Skeletal muscle tissue (tissue), 4 donors: ENCODE data around the gene MYH16. TPM values are rescaled to one million over a fixed set of nuclear protein-coding genes. Genes with fewer than 3 reads are reported as not detected.
A peak's percentile ranks its signal among the peaks of the same experiment; 100 is the strongest.
"Not testable (repeated sequence)": the region's sequence is repeated elsewhere in the genome, so short reads cannot be mapped to it uniquely, and the experiment has no call there.

ENCODE experiments used
- H3K27ac ChIP-seq: one replicate; pipeline ENCODE4 v1.7.0; 2013; ENCODE audit warnings: mild to moderate bottlenecking, low read depth, low read length, inconsistent platforms
- H3K27me3 ChIP-seq, 3 donors: one replicate each; pipeline ENCODE4 v1.7.0; 2013; ENCODE audit warnings: low read length in 3 of 3; ENCODE audit not compliant: control insufficient read depth in 3 of 3, insufficient read depth in 3 of 3
- H3K36me3 ChIP-seq, 3 donors: one replicate each; pipeline ENCODE4 v1.7.0; 2013; ENCODE audit warnings: low read length in 3 of 3; ENCODE audit not compliant: control insufficient read depth in 3 of 3, insufficient read depth in 3 of 3
- H3K4me1 ChIP-seq, 3 donors: one replicate each; pipeline ENCODE4 v1.7.0; 2013; ENCODE audit warnings: low read length in 3 of 3, mild to moderate bottlenecking in 3 of 3; ENCODE audit not compliant: control insufficient read depth in 3 of 3, insufficient read depth in 3 of 3
- H3K4me3 ChIP-seq, 3 donors: one replicate each; pipeline ENCODE4 v1.7.0; 2013; ENCODE audit warnings: low read length in 3 of 3
- H3K9ac ChIP-seq, 3 donors: one replicate each; pipeline ENCODE4 v1.7.0; 2013; ENCODE audit warnings: low read length in 3 of 3, mild to moderate bottlenecking in 3 of 3, moderate library complexity in 2 of 3, low read depth in 1 of 3
- H3K9me3 ChIP-seq, 3 donors: one replicate each; pipeline ENCODE4 v1.7.0; 2013; ENCODE audit warnings: low read length in 3 of 3; ENCODE audit not compliant: control insufficient read depth in 3 of 3
- total RNA-seq: library from RNA; depleted of rRNA; stranded (reverse); fragments of >200 nt; gene quantifications from one replicate; pipeline ENCODE4 v1.2.3, GENCODE V29; 2014
- donor health status: Osteomylitis.

Gene MYH16
- total RNA-seq, 1 donor from 2014 or later = not detected

GRCh38 chr7:99330314-99330961 is 57.8 kb downstream of the MYH16 start:
- H3K4me1 ChIP-seq = peaks cover 22 to 35% (median 28%) of the 10 kb centered on the region in 3 donors

GRCh38 chr7:99331002-99331401 is 58.4 kb downstream of the MYH16 start:
- no peaks in the 10 kb centered on the region for H3K27me3 ChIP-seq
- H3K27ac ChIP-seq = no peak overlapping the region
- no peak overlapping the region for H3K4me3 ChIP-seq
- no peaks in the 10 kb centered on the region for H3K9me3 ChIP-seq
- peaks cover 22 to 29% (median 28%) of the 10 kb centered on the region in 3 donors for H3K4me1 ChIP-seq
- peaks cover 10 to 16% (median 13%) of the 10 kb centered on the region in 3 donors for H3K36me3 ChIP-seq
- no peak overlapping the region for H3K9ac ChIP-seq

More at GRCh38 chr7:99330314-99330961, 57.8 kb downstream of the MYH16 start:
- not testable (repeated sequence) for H3K4me3 ChIP-seq, H3K9me3 ChIP-seq, H3K27me3 ChIP-seq, H3K9ac ChIP-seq
- Histone ChIP-seq H3K27ac (peak overlapping the region; percentile 2), H3K36me3 (peaks cover 10 to 16% (median 13%) of the 10 kb centered on the region in 3 donors)

- H3K4me3 ChIP-seq = no peak overlapping the region
- H3K9me3 ChIP-seq = no peaks in the 10 kb centered on the region
- no peak overlapping the region for H3K9ac ChIP-seq
- no peaks in the 10 kb centered on the region for H3K4me1 ChIP-seq
- no peak overlapping the region for H3K27ac ChIP-seq
- peaks cover 30 to 48% (median 44%) of the 10 kb centered on the region in 3 donors for H3K36me3 ChIP-seq
- H3K27me3 ChIP-seq = no peaks in the 10 kb centered on the region
These were observed 67.0 kb downstream of the MYH16 start for GRCh38 chr7:99339595-99339994.

GRCh38 chr7:99340659-99341058 is 68.0 kb downstream of the MYH16 start:
- no peaks in the 10 kb centered on the region for H3K9me3 ChIP-seq
- no peak overlapping the region for H3K27ac ChIP-seq
- peaks cover 32 to 51% (median 44%) of the 10 kb centered on the region in 3 donors for H3K36me3 ChIP-seq
- no peak overlapping the region for H3K4me3 ChIP-seq
- H3K9ac ChIP-seq = no peak overlapping the region
- no peaks in the 10 kb centered on the region for H3K4me1 ChIP-seq
- no peaks in the 10 kb centered on the region for H3K27me3 ChIP-seq

GRCh38 chr7:99344061-99344647 is 71.5 kb downstream of the MYH16 start:
- Histone ChIP-seq H3K9ac (no peak overlapping the region), H3K4me3 (no peak overlapping the region), H3K36me3 (peaks cover 25 to 58% (median 49%) of the 10 kb centered on the region in 3 donors)

GRCh38 chr7:99350641-99351040 is 78.0 kb downstream of the MYH16 start:
- H3K9me3 ChIP-seq, H3K27ac ChIP-seq, H3K27me3 ChIP-seq, H3K4me3 ChIP-seq, H3K4me1 ChIP-seq, H3K9ac ChIP-seq: not testable (repeated sequence)
- H3K36me3 ChIP-seq = peaks cover 22 to 49% (median 42%) of the 10 kb centered on the region in 3 donors

More at GRCh38 chr7:99344061-99344647, 71.5 kb downstream of the MYH16 start:
- H3K4me1 ChIP-seq = no peaks in the 10 kb centered on the region
- no peaks in the 10 kb centered on the region for H3K27me3 ChIP-seq
- no peak overlapping the region for H3K27ac ChIP-seq
- H3K9me3 ChIP-seq = no peaks in the 10 kb centered on the region

- H3K9ac ChIP-seq = no peak overlapping the region
- peaks cover 25 to 48% (median 41%) of the 10 kb centered on the region in 3 donors for H3K36me3 ChIP-seq
- H3K27ac ChIP-seq = no peak overlapping the region
- H3K4me3 ChIP-seq = no peak overlapping the region
- H3K27me3 ChIP-seq = no peaks in the 10 kb centered on the region
- H3K4me1 ChIP-seq = no peaks in the 10 kb centered on the region
- H3K9me3 ChIP-seq = no peaks in the 10 kb centered on the region
These were observed 79.6 kb downstream of the MYH16 start for GRCh38 chr7:99352247-99352646.

- no peaks in the 10 kb centered on the region for H3K4me1 ChIP-seq
- H3K9ac ChIP-seq = no peak overlapping the region
- H3K36me3 ChIP-seq = peaks cover 36 to 53% (median 52%) of the 10 kb centered on the region in 3 donors
- no peak overlapping the region for H3K27ac ChIP-seq
- no peak overlapping the region for H3K4me3 ChIP-seq
- H3K27me3 ChIP-seq = no peaks in the 10 kb centered on the region
- H3K9me3 ChIP-seq = no peaks in the 10 kb centered on the region
These were observed 82.5 kb downstream of the MYH16 start for GRCh38 chr7:99355098-99355497.

GRCh38 chr7:99357701-99358490 is 85.3 kb downstream of the MYH16 start:
- H3K9me3 ChIP-seq = no peaks in the 10 kb centered on the region
- peaks cover 38 to 53% (median 48%) of the 10 kb centered on the region in 3 donors for H3K36me3 ChIP-seq
- no peaks in the 10 kb centered on the region for H3K27me3 ChIP-seq
- H3K27ac ChIP-seq = no peak overlapping the region
- no peak overlapping the region for H3K4me3 ChIP-seq
- no peaks in the 10 kb centered on the region for H3K4me1 ChIP-seq
- H3K9ac ChIP-seq = no peak overlapping the region

- not testable (repeated sequence) for H3K4me3 ChIP-seq, H3K4me1 ChIP-seq, H3K27me3 ChIP-seq, H3K9me3 ChIP-seq, H3K9ac ChIP-seq, H3K27ac ChIP-seq
- peaks cover 43 to 59% (median 50%) of the 10 kb centered on the region in 3 donors for H3K36me3 ChIP-seq
These were observed 85.9 kb downstream of the MYH16 start for GRCh38 chr7:99358521-99358920.
